PC-9 (cell line): ENCODE measurements around the gene MFSD12. TPM values are rescaled to one million over a fixed set of nuclear protein-coding genes. Genes with fewer than 3 reads are reported as not detected.

ENCODE experiments used
- BruUV-seq: library from RNA; stranded (reverse); fragments of 400-500 nt; replicated peaks from 2 replicates; lab custom pipeline; 2021; lab: Mats Ljungman, UMichigan
- CTCF ChIA-PET: fragments of 300-600 bp; sonication (Branson Sonifier 250); formaldehyde crosslinking; loops from one replicate; lab custom pipeline; 2022; ENCODE audit warnings: antibody characterized with exemption; lab: Charles Lee
- POLR2A ChIA-PET: fragments of 300-600 bp; sonication (Branson Sonifier 250); formaldehyde crosslinking; loops from one replicate; lab custom pipeline; 2022; ENCODE audit warnings: antibody characterized with exemption; ENCODE audit not compliant: unreplicated experiment; lab: Charles Lee
- DNase-seq, 2 experiments: peaks; one replicate each; pipeline versions ENCODE4 v3.0.0 to v3.0.0-alpha.2; 2015 to 2022; ENCODE audit warnings: mixed read lengths in 1 of 2
- H2AFZ ChIP-seq: fragments of 200-600 bp; sonication (generic); 2 replicates; pipeline ENCODE4 v1.8.1; 2017; ENCODE audit warnings: antibody characterized with exemption
- H3F3A ChIP-seq: fragments of 200-600 bp; sonication (generic); 2 replicates; pipeline ENCODE4 v1.8.1; 2017; ENCODE audit warnings: antibody characterized with exemption, mild to moderate bottlenecking, low read depth; ENCODE audit not compliant: insufficient read depth
- H3K27ac ChIP-seq: fragments of 200-600 bp; sonication (generic); 2 replicates; pipeline ENCODE4 v1.6.1; 2016; ENCODE audit warnings: mixed run types
- H3K27me3 ChIP-seq: fragments of 200-600 bp; sonication (generic); 2 replicates; pipeline ENCODE4 v1.6.1; 2016; ENCODE audit warnings: low read depth, mixed run types; ENCODE audit not compliant: insufficient read depth
- H3K36me3 ChIP-seq: fragments of 200-600 bp; sonication (generic); 2 replicates; pipeline ENCODE4 v1.6.1; 2016; ENCODE audit warnings: low read depth, mixed run types
- H3K4me1 ChIP-seq: fragments of 200-600 bp; sonication (generic); replicated peaks from 2 replicates; pipeline ENCODE4 v1.6.1; 2016; ENCODE audit warnings: mixed run types; ENCODE audit not compliant: insufficient read depth
- H3K4me2 ChIP-seq: fragments of 200-600 bp; sonication (generic); 2 replicates; pipeline ENCODE4 v1.6.1; 2017; ENCODE audit warnings: mixed run types
- H3K4me3 ChIP-seq: fragments of 200-600 bp; sonication (generic); 2 replicates; pipeline ENCODE4 v1.6.1; 2016; ENCODE audit warnings: mixed run types
- H3K79me2 ChIP-seq: fragments of 200-600 bp; sonication (generic); 2 replicates; pipeline ENCODE4 v1.6.1; 2017; ENCODE audit warnings: low read depth, mixed run types
- H3K9me2 ChIP-seq: fragments of 200-600 bp; sonication (generic); 2 replicates; pipeline ENCODE4 v1.8.1; 2017; ENCODE audit warnings: mild to moderate bottlenecking; ENCODE audit not compliant: insufficient read depth
- H3K9me3 ChIP-seq: fragments of 200-600 bp; sonication (generic); 2 replicates; pipeline ENCODE4 v1.8.1; 2016; ENCODE audit warnings: low read depth; ENCODE audit not compliant: insufficient read depth
- H4K20me1 ChIP-seq: fragments of 200-600 bp; sonication (generic); 2 replicates; pipeline ENCODE4 v1.8.1; 2017; ENCODE audit not compliant: insufficient read depth
- EZH2 ChIP-seq: fragments of 200-600 bp; sonication (generic); IDR thresholded peaks from 2 replicates; pipeline ENCODE4 v1.8.0; 2017; ENCODE audit warnings: antibody characterized with exemption, low read depth
- intact Hi-C: fragments of 100-400 bp; cut with micrococcal nuclease; formaldehyde crosslinking; loops from one replicate; pipeline ENCODE4 v1.10.0; 2022; ENCODE audit not compliant: unreplicated experiment
- total RNA-seq: library from RNA; stranded (reverse); gene quantifications from 2 replicates; pipeline ENCODE4 v1.2.3, GENCODE V29; 2021
- TF ChIP-seq, protein P1 (sequence below): fragments of 200-600 bp; sonication (generic); conservative IDR thresholded peaks from 2 replicates; pipeline ENCODE4 v1.6.1; 2017; ENCODE audit warnings: mixed run types, antibody characterized with exemption, mild to moderate bottlenecking, moderate library complexity

Gene MFSD12
- total RNA-seq, 1 experiment from 2014 or later, result 70.0 TPM

DNA sequence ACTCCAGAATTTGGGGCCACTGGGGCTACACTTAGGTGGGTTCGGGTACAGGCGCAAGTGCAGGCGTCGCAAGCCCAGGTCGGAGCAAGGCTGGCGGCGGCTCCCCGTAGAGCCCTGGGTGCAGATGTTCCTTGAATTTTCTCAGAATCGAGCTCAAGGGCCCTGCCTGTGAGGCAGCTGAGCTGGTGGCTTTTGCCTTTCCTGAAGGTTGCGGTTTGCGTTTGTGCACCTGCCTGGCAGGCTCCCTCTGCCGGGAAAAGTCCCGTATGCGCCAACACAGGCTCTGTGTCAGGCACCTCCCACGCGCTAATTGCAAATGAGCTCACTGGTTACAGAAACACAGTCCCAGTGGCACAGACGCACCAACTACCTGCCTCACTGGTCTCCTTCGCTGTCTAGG, 62.8 kb downstream of the MFSD12 start:
- Histone ChIP-seq H3K79me2 (peaks cover 15% of the 10 kb centered on the region), H3F3A (no peaks in the 10 kb centered on the region; the same call in 1 of the 2 replicates), H3K9me3 (no peaks in the 10 kb centered on the region), H3K4me1 (no peaks in the 10 kb centered on the region), H3K9me2 (no peaks in the 10 kb centered on the region), H3K36me3 (no peaks in the 10 kb centered on the region), H3K4me2 (no peak overlapping the region), H3K27ac (no peak overlapping the region), H2AFZ (no peak overlapping the region), H3K4me3 (no peak overlapping the region), H4K20me1 (no peaks in the 10 kb centered on the region), H3K27me3 (no peaks in the 10 kb centered on the region)
- BruUV-seq, result no TSS peak
- CTCF ChIA-PET, result no interaction called here
- POLR2A ChIA-PET, result interaction anchor here (0.7 kb wide), 1 partner anchor 133 kb away, joined by 9 read pairs; no protein-coding TSS in a partner anchor
- TF ChIP-seq, protein P1, sequence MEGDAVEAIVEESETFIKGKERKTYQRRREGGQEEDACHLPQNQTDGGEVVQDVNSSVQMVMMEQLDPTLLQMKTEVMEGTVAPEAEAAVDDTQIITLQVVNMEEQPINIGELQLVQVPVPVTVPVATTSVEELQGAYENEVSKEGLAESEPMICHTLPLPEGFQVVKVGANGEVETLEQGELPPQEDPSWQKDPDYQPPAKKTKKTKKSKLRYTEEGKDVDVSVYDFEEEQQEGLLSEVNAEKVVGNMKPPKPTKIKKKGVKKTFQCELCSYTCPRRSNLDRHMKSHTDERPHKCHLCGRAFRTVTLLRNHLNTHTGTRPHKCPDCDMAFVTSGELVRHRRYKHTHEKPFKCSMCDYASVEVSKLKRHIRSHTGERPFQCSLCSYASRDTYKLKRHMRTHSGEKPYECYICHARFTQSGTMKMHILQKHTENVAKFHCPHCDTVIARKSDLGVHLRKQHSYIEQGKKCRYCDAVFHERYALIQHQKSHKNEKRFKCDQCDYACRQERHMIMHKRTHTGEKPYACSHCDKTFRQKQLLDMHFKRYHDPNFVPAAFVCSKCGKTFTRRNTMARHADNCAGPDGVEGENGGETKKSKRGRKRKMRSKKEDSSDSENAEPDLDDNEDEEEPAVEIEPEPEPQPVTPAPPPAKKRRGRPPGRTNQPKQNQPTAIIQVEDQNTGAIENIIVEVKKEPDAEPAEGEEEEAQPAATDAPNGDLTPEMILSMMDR, result no peak
- no peak for TF ChIP-seq EZH2
- intact Hi-C loops, result no loop called here
- no peak for DNase-seq

Other genes with a start within 250 kb of the MFSD12 start
- 71.1 and 75.6 TPM in 2 replicates for gene NFIC, start 191.0 kb downstream of the MFSD12 start, total RNA-seq
- gene SMIM24, start 77.1 kb downstream of the MFSD12 start, total RNA-seq, result not detected in 2 replicates
- gene SMIM44, start 74.1 kb downstream of the MFSD12 start, total RNA-seq, result not detected in 2 replicates
- gene DOHH, start 56.9 kb downstream of the MFSD12 start, total RNA-seq, result 7.7 and 11.7 TPM in 2 replicates
- 57.0 and 60.4 TPM in 2 replicates for gene FZR1, start 51.3 kb downstream of the MFSD12 start, total RNA-seq
- 4.7 and 4.9 TPM in 2 replicates for gene TEKTIP1, start 18.4 kb downstream of the MFSD12 start, total RNA-seq
- 115 and 136 TPM in 2 replicates for gene HMG20B, start 15.4 kb upstream of the MFSD12 start, total RNA-seq
- 0.13 TPM in 1 of 2 replicates, not detected in the other for gene GIPC3, start 27.9 kb upstream of the MFSD12 start, total RNA-seq
- 0.38 TPM in 1 of 2 replicates, not detected in the other for gene TBXA2R, start 49.3 kb upstream of the MFSD12 start, total RNA-seq
- 17.2 and 18.6 TPM in 2 replicates for gene CACTIN, start 69.2 kb upstream of the MFSD12 start, total RNA-seq
- gene PIP5K1C, start 142.9 kb upstream of the MFSD12 start, total RNA-seq, result 19.1 and 20.0 TPM in 2 replicates
- gene TJP3, start 150.8 kb upstream of the MFSD12 start, total RNA-seq, result 56.8 and 71.5 TPM in 2 replicates
- gene APBA3, start 204.1 kb upstream of the MFSD12 start, total RNA-seq, result 16.0 and 22.1 TPM in 2 replicates
- gene MRPL54, start 205.1 kb upstream of the MFSD12 start, total RNA-seq, result 31.6 and 42.0 TPM in 2 replicates
- gene RAX2, start 214.6 kb upstream of the MFSD12 start, total RNA-seq, result not detected in 2 replicates
- gene MATK, start 228.8 kb upstream of the MFSD12 start, total RNA-seq, result not detected in 2 replicates